ENCODE results near the gene TTC27. TPM values are rescaled to one million over a fixed set of nuclear protein-coding genes. Genes with fewer than 3 reads are reported as not detected.

Gene TTC27
- total and polyA plus RNA-seq, 4 donors: 3.5 to 13.5 (median 6.3) TPM

DNA sequence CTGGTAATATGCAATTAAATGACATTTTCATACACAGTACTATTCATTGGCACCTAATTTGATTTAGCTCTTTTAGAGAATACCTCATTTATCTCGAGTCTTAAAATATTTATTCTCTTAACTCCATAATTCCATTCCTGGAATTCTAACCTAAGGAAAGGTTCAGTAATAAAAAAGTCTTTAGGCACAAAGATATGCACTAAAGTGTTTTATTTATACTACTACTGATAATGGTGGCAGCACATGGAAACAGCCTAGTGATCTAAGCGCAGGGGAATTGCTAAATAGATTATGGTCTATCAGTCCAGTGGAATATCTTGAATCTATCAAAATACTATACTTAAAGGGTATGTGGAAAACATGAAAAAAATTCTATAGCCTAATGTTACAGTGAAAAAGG is 176.4 kb downstream of the TTC27 start (continued):
- TF ChIP-seq, protein P1, sequence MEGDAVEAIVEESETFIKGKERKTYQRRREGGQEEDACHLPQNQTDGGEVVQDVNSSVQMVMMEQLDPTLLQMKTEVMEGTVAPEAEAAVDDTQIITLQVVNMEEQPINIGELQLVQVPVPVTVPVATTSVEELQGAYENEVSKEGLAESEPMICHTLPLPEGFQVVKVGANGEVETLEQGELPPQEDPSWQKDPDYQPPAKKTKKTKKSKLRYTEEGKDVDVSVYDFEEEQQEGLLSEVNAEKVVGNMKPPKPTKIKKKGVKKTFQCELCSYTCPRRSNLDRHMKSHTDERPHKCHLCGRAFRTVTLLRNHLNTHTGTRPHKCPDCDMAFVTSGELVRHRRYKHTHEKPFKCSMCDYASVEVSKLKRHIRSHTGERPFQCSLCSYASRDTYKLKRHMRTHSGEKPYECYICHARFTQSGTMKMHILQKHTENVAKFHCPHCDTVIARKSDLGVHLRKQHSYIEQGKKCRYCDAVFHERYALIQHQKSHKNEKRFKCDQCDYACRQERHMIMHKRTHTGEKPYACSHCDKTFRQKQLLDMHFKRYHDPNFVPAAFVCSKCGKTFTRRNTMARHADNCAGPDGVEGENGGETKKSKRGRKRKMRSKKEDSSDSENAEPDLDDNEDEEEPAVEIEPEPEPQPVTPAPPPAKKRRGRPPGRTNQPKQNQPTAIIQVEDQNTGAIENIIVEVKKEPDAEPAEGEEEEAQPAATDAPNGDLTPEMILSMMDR (IDR thresholded peaks at IDR 0.05; ENCODE audit: low read depth, low read length, missing input control): no peak
- TF ChIP-seq, protein P2, sequence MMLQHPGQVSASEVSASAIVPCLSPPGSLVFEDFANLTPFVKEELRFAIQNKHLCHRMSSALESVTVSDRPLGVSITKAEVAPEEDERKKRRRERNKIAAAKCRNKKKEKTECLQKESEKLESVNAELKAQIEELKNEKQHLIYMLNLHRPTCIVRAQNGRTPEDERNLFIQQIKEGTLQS (IDR thresholded peaks at IDR 0.05): no peak
- TF ChIP-seq GABPA (IDR thresholded peaks at IDR 0.05 in 1 of 2, conservative IDR thresholded peaks at IDR 0.05 in 1 of 2) (no peak), FOXA2 (IDR thresholded peaks at IDR 0.05) (no peak), HNF4A (conservative IDR thresholded peaks at IDR 0.05) (no peak)

DNA sequence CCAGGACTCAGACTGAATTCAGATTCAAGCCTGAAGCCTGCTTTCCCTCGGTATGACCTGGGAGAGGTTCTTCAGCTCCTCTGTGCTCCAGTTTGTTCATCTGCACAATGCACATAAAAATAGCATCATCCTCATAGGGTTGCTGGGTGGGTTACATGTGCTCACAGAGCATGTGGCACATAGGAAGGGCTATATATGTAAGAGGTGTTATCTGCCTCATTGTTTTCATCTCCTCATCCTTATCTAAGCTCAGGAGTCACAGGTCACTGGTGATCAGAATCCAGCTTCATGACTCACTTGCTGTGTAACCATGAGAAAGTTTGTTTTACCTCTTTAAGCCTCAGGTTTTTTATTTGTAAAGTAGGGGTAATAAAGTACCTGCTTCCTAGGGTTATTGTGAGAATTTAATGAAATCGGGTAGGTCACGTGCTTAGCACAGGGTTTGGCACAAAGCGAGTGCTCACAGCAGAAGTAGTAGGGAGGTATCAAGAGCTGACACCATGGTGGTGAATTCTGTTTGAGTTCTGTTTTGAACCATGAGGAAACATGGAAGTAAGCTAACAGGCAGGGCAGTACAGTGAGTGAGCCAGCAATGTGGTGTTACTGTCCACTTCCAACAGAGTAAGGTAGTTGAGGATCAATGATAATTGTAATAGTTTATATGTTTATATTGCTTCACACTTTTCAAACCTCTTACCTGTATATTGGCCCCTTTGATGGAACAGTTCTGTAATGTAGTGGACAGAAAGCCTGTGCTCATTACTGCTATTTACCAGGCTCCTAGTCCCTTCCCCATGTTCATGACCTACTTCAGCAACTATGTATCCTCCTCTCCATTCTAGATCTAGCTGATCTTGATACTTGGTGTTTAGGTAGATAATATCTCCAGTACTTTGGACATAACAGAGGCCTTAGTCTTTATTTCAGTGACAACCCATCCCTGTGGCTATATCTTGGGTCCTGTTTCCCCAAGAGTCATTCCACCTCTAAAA is 177.6 kb downstream of the TTC27 start:
- TF ChIP-seq FOXA1 (IDR thresholded peaks at IDR 0.05) (no peak), JUND (IDR thresholded peaks at IDR 0.05) (no peak), HNF4G (IDR thresholded peaks at IDR 0.05) (no peak), GABPA (IDR thresholded peaks at IDR 0.05 in 1 of 2, conservative IDR thresholded peaks at IDR 0.05 in 1 of 2) (no peak), RXRA (IDR thresholded peaks at IDR 0.05) (no peak)
- TF ChIP-seq, protein P2 (IDR thresholded peaks at IDR 0.05): no peak
- H3K27ac ChIP-seq (ENCODE audit: low read depth in 1 of 2, low read length in 2 of 2): no peak overlapping the region
- H3K4me1 ChIP-seq (ENCODE audit: control insufficient read depth in 4 of 4, insufficient read depth in 4 of 4, low read length in 3 of 4): no peaks in the 10 kb centered on the region
- no peaks in the 10 kb centered on the region for H3K9me3 ChIP-seq (ENCODE audit: control insufficient read depth in 4 of 4, low read length in 3 of 4)
- no peaks in the 10 kb centered on the region for H3K27me3 ChIP-seq (ENCODE audit: control insufficient read depth in 4 of 4, insufficient read depth in 4 of 4, low read length in 3 of 4)
- no peak for DNase-seq (ENCODE audit: low spot score)
- peaks cover 0 to 3% (median 1%) of the 10 kb centered on the region in 4 donors for H3K36me3 ChIP-seq (ENCODE audit: control insufficient read depth in 4 of 4, insufficient read depth in 3 of 4, low read depth in 1 of 4, low read length in 3 of 4)
- no peak overlapping the region for H3K9ac ChIP-seq (ENCODE audit: low read depth in 1 of 2, low read length in 2 of 2)
- no peak overlapping the region for H3K4me3 ChIP-seq (ENCODE audit: low read depth in 1 of 3, low read length in 3 of 3)
- 76% methylated on average over 4 of the region's 4 CpGs for WGBS

DNA sequence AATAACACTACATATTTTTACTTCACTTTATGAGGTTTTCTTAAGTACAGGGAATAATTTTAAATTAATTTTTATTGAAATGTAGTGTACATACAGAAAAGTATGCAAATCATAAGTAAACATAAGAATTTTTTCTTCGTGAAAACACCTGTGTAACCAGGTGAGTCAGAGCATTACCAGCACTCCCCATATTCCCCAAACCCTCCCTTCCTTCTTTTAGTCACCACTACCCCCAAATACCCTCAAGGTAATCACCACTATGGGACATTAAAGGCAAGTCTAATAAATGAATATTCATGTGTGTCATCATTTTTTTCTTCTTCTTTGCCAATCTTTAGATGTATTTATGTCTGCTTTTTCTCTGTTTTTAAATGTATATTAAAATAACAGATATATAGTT is 179.0 kb downstream of the TTC27 start:
- no peaks in the 10 kb centered on the region for H3K27me3 ChIP-seq (ENCODE audit: control insufficient read depth in 4 of 4, insufficient read depth in 4 of 4, low read length in 3 of 4)
- H3K36me3 ChIP-seq (ENCODE audit: control insufficient read depth in 4 of 4, insufficient read depth in 3 of 4, low read depth in 1 of 4, low read length in 3 of 4): peaks cover 0 to 5% (median 1%) of the 10 kb centered on the region in 4 donors
- no peaks in the 10 kb centered on the region for H3K9me3 ChIP-seq (ENCODE audit: control insufficient read depth in 4 of 4, low read length in 3 of 4)
- 87% methylated on average over 1 of the region's 1 CpG for WGBS
- no peak overlapping the region for H3K9ac ChIP-seq (ENCODE audit: low read depth in 1 of 2, low read length in 2 of 2)
- no peak for DNase-seq (ENCODE audit: low spot score)
- no peak overlapping the region for H3K27ac ChIP-seq (ENCODE audit: low read depth in 1 of 2, low read length in 2 of 2)
- TF ChIP-seq FOXA2 (IDR thresholded peaks at IDR 0.05): no peak
- TF ChIP-seq HNF4G (IDR thresholded peaks at IDR 0.05): no peak
- TF ChIP-seq GABPA (IDR thresholded peaks at IDR 0.05 in 1 of 2, conservative IDR thresholded peaks at IDR 0.05 in 1 of 2): no peak
- TF ChIP-seq, protein P2 (IDR thresholded peaks at IDR 0.05): no peak
- TF ChIP-seq, protein P3, sequence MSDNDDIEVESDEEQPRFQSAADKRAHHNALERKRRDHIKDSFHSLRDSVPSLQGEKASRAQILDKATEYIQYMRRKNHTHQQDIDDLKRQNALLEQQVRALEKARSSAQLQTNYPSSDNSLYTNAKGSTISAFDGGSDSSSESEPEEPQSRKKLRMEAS (IDR thresholded peaks at IDR 0.05): no peak
- no peak for TF ChIP-seq JUND (IDR thresholded peaks at IDR 0.05)
- TF ChIP-seq, protein P4, sequence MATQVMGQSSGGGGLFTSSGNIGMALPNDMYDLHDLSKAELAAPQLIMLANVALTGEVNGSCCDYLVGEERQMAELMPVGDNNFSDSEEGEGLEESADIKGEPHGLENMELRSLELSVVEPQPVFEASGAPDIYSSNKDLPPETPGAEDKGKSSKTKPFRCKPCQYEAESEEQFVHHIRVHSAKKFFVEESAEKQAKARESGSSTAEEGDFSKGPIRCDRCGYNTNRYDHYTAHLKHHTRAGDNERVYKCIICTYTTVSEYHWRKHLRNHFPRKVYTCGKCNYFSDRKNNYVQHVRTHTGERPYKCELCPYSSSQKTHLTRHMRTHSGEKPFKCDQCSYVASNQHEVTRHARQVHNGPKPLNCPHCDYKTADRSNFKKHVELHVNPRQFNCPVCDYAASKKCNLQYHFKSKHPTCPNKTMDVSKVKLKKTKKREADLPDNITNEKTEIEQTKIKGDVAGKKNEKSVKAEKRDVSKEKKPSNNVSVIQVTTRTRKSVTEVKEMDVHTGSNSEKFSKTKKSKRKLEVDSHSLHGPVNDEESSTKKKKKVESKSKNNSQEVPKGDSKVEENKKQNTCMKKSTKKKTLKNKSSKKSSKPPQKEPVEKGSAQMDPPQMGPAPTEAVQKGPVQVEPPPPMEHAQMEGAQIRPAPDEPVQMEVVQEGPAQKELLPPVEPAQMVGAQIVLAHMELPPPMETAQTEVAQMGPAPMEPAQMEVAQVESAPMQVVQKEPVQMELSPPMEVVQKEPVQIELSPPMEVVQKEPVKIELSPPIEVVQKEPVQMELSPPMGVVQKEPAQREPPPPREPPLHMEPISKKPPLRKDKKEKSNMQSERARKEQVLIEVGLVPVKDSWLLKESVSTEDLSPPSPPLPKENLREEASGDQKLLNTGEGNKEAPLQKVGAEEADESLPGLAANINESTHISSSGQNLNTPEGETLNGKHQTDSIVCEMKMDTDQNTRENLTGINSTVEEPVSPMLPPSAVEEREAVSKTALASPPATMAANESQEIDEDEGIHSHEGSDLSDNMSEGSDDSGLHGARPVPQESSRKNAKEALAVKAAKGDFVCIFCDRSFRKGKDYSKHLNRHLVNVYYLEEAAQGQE (IDR thresholded peaks at IDR 0.05): no peak
- no peak for TF ChIP-seq YY1 (IDR thresholded peaks at IDR 0.05)
- no peak for TF ChIP-seq RAD21 (IDR thresholded peaks at IDR 0.05)
- no peak for TF ChIP-seq TAF1 (conservative IDR thresholded peaks at IDR 0.05)
- TF ChIP-seq FOXA1 (IDR thresholded peaks at IDR 0.05): no peak
- TF ChIP-seq, protein P5, sequence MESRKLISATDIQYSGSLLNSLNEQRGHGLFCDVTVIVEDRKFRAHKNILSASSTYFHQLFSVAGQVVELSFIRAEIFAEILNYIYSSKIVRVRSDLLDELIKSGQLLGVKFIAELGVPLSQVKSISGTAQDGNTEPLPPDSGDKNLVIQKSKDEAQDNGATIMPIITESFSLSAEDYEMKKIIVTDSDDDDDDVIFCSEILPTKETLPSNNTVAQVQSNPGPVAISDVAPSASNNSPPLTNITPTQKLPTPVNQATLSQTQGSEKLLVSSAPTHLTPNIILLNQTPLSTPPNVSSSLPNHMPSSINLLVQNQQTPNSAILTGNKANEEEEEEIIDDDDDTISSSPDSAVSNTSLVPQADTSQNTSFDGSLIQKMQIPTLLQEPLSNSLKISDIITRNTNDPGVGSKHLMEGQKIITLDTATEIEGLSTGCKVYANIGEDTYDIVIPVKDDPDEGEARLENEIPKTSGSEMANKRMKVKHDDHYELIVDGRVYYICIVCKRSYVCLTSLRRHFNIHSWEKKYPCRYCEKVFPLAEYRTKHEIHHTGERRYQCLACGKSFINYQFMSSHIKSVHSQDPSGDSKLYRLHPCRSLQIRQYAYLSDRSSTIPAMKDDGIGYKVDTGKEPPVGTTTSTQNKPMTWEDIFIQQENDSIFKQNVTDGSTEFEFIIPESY (IDR thresholded peaks at IDR 0.05): no peak
- no peak for TF ChIP-seq RXRA (IDR thresholded peaks at IDR 0.05)
- TF ChIP-seq, protein P1 (IDR thresholded peaks at IDR 0.05; ENCODE audit: low read depth, low read length, missing input control): no peak
- TF ChIP-seq HNF4A (conservative IDR thresholded peaks at IDR 0.05): no peak
- H3K4me3 ChIP-seq (ENCODE audit: low read depth in 1 of 3, low read length in 3 of 3): no peak overlapping the region
- H3K4me1 ChIP-seq (ENCODE audit: control insufficient read depth in 4 of 4, insufficient read depth in 4 of 4, low read length in 3 of 4): no peaks in the 10 kb centered on the region

Data from liver (tissue), 9 donors.